Hematopoietic multipotent progenitor cell treated with erythropoietin and hydrocortisone succinate and interleukin-3 and kit ligand, for 4 days (in vitro differentiated cells): ENCODE measurements around the gene RACGAP1.

Experiments
- DNase-seq: peaks from one replicate; pipeline ENCODE4 v3.0.0-alpha.2; 2015

RACGAP1 gene

GRCh38 chr12:49953961-49954846 lies 71.1 kb downstream of the RACGAP1 start:
- DNase-seq, result no peak

- no peak for DNase-seq
Observed at GRCh38 chr12:49953151-49953550, 72.1 kb downstream of the RACGAP1 start.

GRCh38 chr12:49952391-49953055 lies 72.8 kb downstream of the RACGAP1 start:
- DNase-seq, result no peak

GRCh38 chr12:49951411-49952240 lies 73.7 kb downstream of the RACGAP1 start:
- no peak for DNase-seq

- no peak for DNase-seq
Observed at GRCh38 chr12:49950273-49951251, 74.7 kb downstream of the RACGAP1 start, which contains the start of gene AQP2. Gene AQP2 (plus strand): TSS chr12:49950737. CDS start chr12:49950831, 94 bp downstream.

- DNase-seq, result no peak
Observed at GRCh38 chr12:49949866-49950265, 75.4 kb downstream of the RACGAP1 start.

GRCh38 chr12:49948866-49949845 lies 76.1 kb downstream of the RACGAP1 start:
- no peak for DNase-seq

- DNase-seq, result no peak
Observed at GRCh38 chr12:49947593-49948226, 77.6 kb downstream of the RACGAP1 start.

GRCh38 chr12:49946497-49946896 lies 78.8 kb downstream of the RACGAP1 start:
- DNase-seq, result no peak

GRCh38 chr12:49946086-49946485 lies 79.2 kb downstream of the RACGAP1 start:
- DNase-seq, result no peak

- peak; percentile 87 for DNase-seq
Observed at GRCh38 chr12:49945394-49946080, 79.8 kb downstream of the RACGAP1 start.

- DNase-seq, result no peak
Observed at GRCh38 chr12:49944718-49945117, 80.6 kb downstream of the RACGAP1 start.

- no peak for DNase-seq
Observed at GRCh38 chr12:49944046-49944445, 81.2 kb downstream of the RACGAP1 start.

GRCh38 chr12:49943625-49943960 lies 81.7 kb downstream of the RACGAP1 start:
- no peak for DNase-seq

- no peak for DNase-seq
Observed at GRCh38 chr12:49942921-49943624, 82.2 kb downstream of the RACGAP1 start.

GRCh38 chr12:49942512-49942893 lies 82.8 kb downstream of the RACGAP1 start:
- DNase-seq, result no peak

GRCh38 chr12:49941556-49942511 lies 83.5 kb downstream of the RACGAP1 start:
- no peak for DNase-seq

GRCh38 chr12:49939707-49940106 lies 85.6 kb downstream of the RACGAP1 start:
- no peak for DNase-seq
